ENCODE results near the gene PSMC1. TPM values are rescaled to one million over a fixed set of nuclear protein-coding genes. Genes with fewer than 3 reads are reported as not detected.

PSMC1 gene
- total and polyA plus RNA-seq, 10 of the 15 experiments (the other 5 are each of a cell fraction or from before 2014, with no cell fraction given), result 97.4 to 286 (median 209) TPM

- WGBS (ENCODE audit: insufficient coverage, insufficient replicate concordance, low lambda C conversion rate, missing lambda C conversion rate), result 92% methylated on average over 10 of the region's 10 CpGs
- no TSS peak for BruUV-seq (replicated peaks)
- intact Hi-C loops (cut with micrococcal nuclease; ENCODE audit: unreplicated experiment), result loop anchor here (5.0 to 10.0 kb wide), 2 partner anchors 395 to 452 kb away; no protein-coding TSS in a partner anchor
- Histone ChIP-seq H3K4me2 (ENCODE audit: control insufficient read depth, insufficient read depth) (no peak overlapping the region), H3K27ac (ENCODE audit: control insufficient read depth, insufficient read depth) (no peak overlapping the region), H4K20me1 (ENCODE audit: control insufficient read depth, insufficient read depth) (no peaks in the 10 kb centered on the region), H3K27me3 (replicated peaks in 1 of 2; ENCODE audit: control insufficient read depth in 2 of 2, insufficient read depth in 2 of 2, low read length in 1 of 2) (no peaks in the 10 kb centered on the region), H3K4me3 (no peak overlapping the region), H3K4me1 (ENCODE audit: control insufficient read depth, insufficient read depth, low read length) (no peaks in the 10 kb centered on the region), H3K79me2 (ENCODE audit: control insufficient read depth, insufficient read depth, low read length) (no peaks in the 10 kb centered on the region), H3K36me3 (ENCODE audit: control insufficient read depth in 2 of 2, insufficient read depth in 2 of 2, low read length in 1 of 2) (peaks cover 4 to 18% of the 10 kb centered on the region in 2 experiments), H3K9ac (ENCODE audit: control insufficient read depth, insufficient read depth, low read length) (no peak overlapping the region), H3K9me3 (replicated peaks; ENCODE audit: control insufficient read depth, insufficient read depth, low read length) (no peaks in the 10 kb centered on the region), H2AFZ (ENCODE audit: control insufficient read depth, low read depth, low read length) (no peak overlapping the region)
- ChIA-PET POLR2A (no interaction called here), CTCF (interaction anchor here (0.7 to 1.6 kb wide), 6 partner anchors 14 to 599 kb away, joined by 3 to 14 read pairs (median 4); no protein-coding TSS in a partner anchor), RAD21 (ENCODE audit: unreplicated experiment) (no interaction called here), SMC1A (ENCODE audit: uncharacterized antibody, unreplicated experiment) (interaction anchor here (0.9 to 1.6 kb wide), 2 partner anchors 96 to 394 kb away, joined by 3 to 5 read pairs; no protein-coding TSS in a partner anchor)
- in situ Hi-C loops (cut with MboI), result loop anchor here (5.0 to 10.0 kb wide), 2 partner anchors 392 to 455 kb away; no protein-coding TSS in a partner anchor
- TF ChIP-seq RBBP5 (conservative IDR thresholded peaks at IDR 0.05) (no peak), REST (IDR thresholded peaks at IDR 0.05; ENCODE audit: low read depth, low read length) (no peak), BCLAF1 (IDR thresholded peaks at IDR 0.05) (no peak), RELB (IDR thresholded peaks at IDR 0.05; ENCODE audit: low read depth) (no peak), KDM1A (IDR thresholded peaks at IDR 0.05; ENCODE audit: borderline replicate concordance) (no peak), NFIC (IDR thresholded peaks at IDR 0.05; ENCODE audit: low read depth, low read length) (no peak), KLF5 (IDR thresholded peaks at IDR 0.05; ENCODE audit: partially characterized antibody) (no peak), RAD21 (IDR thresholded peaks at IDR 0.05; ENCODE audit: insufficient read depth, low read depth, low read length) (no peak), FOXM1 (IDR thresholded peaks at IDR 0.05; ENCODE audit: low read depth, low read length) (no peak), POLR2AphosphoS2 (IDR thresholded peaks at IDR 0.05; ENCODE audit: low read depth, low read length) (no peak)
- DNase-seq (ENCODE audit: low read depth, low spot score) (no peak), FAIRE-seq (no peak), ATAC-seq (no peak)
Observed at GRCh38 chr14:90302529-90303303, 46.4 kb downstream of the PSMC1 start.
